GM12878 (cell line): ENCODE measurements around the gene DIDO1. TPM values are rescaled to one million over a fixed set of nuclear protein-coding genes. Genes with fewer than 3 reads are reported as not detected.

Experiments
- ATAC-seq: fragments of 200-7000 bp; cut with Tn5 transposase; 3 replicates; pipeline ENCODE4 v1.9.1; 2020; ENCODE audit warnings: mild to moderate bottlenecking, moderate library complexity
- BruUV-seq: library from RNA; stranded (reverse); fragments of 400-500 nt; replicated peaks from 2 replicates; lab custom pipeline; 2021; lab: Mats Ljungman, UMichigan
- CTCF ChIA-PET: fragments of 300-600 bp; sonication (Branson Sonifier 250); formaldehyde crosslinking; extraction: SDS; loops from one replicate; lab custom pipeline; 2021; ENCODE audit warnings: inconsistent platforms; lab: Yijun Ruan, JAX
- POLR2A ChIA-PET: fragments of 350-600 bp; formaldehyde crosslinking; extraction: SDS; loops from one replicate; lab custom pipeline; 2021; ENCODE audit warnings: inconsistent platforms; lab: Charles Lee
- RAD21 ChIA-PET: fragments of 300-600 bp; sonication (Branson Sonifier 250); formaldehyde crosslinking; loops from one replicate; lab custom pipeline; 2023; ENCODE audit warnings: antibody characterized with exemption; ENCODE audit not compliant: unreplicated experiment; lab: Charles Lee
- SMC1A ChIA-PET: fragments of 300-600 bp; sonication (Branson Sonifier 250); formaldehyde crosslinking; loops from one replicate; lab custom pipeline; 2023; ENCODE audit not compliant: unreplicated experiment, uncharacterized antibody; lab: Charles Lee
- DNase-seq: peaks from one replicate; pipeline ENCODE4 v3.0.0-alpha.2; 2011; ENCODE audit warnings: low read depth, low spot score
- FAIRE-seq: peaks from 3 replicates; lab custom pipeline; 2011; peaks lifted over from hg19 to GRCh38; lab: Jason Lieb, UNC
- H2AFZ ChIP-seq: 2 replicates; pipeline ENCODE4 v1.6.0; 2011; ENCODE audit warnings: low read depth, low read length, control low read depth; ENCODE audit not compliant: control insufficient read depth
- H3K27ac ChIP-seq: 2 replicates; pipeline ENCODE4 v1.5.1; 2011; ENCODE audit warnings: control low read depth; ENCODE audit not compliant: control insufficient read depth, insufficient read depth
- H3K27me3 ChIP-seq, 2 experiments: replicated peaks in 1 of 2; 2 replicates each; pipeline versions ENCODE4 v1.6.0 to v1.6.1; 2011; ENCODE audit warnings: low read length in 1 of 2; ENCODE audit not compliant: control insufficient read depth in 2 of 2, insufficient read depth in 2 of 2
- H3K36me3 ChIP-seq, 2 experiments: 2 replicates each; pipeline ENCODE4 v1.5.1; 2011; ENCODE audit warnings: low read length in 1 of 2; ENCODE audit not compliant: control insufficient read depth in 2 of 2, insufficient read depth in 2 of 2
- H3K4me1 ChIP-seq: 2 replicates; pipeline ENCODE4 v1.6.1; 2011; ENCODE audit warnings: mild to moderate bottlenecking, low read length, moderate library complexity, mixed read lengths; ENCODE audit not compliant: control insufficient read depth, insufficient read depth
- H3K4me2 ChIP-seq: 2 replicates; pipeline ENCODE4 v1.6.0; 2011; ENCODE audit warnings: control low read depth; ENCODE audit not compliant: control insufficient read depth, insufficient read depth
- H3K4me3 ChIP-seq: fragments of 200-600 bp; sonication (generic); 2 replicates; pipeline ENCODE4 v1.5.1; 2016
- H3K79me2 ChIP-seq: 2 replicates; pipeline ENCODE4 v1.6.0; 2011; ENCODE audit warnings: low read length; ENCODE audit not compliant: control insufficient read depth, insufficient read depth
- H3K9ac ChIP-seq: 2 replicates; pipeline ENCODE4 v1.8.0; 2011; ENCODE audit warnings: low read length, control low read depth, mixed read lengths; ENCODE audit not compliant: control insufficient read depth, insufficient read depth
- H3K9me3 ChIP-seq: replicated peaks from 3 replicates; pipeline ENCODE4 v1.5.1; 2011; ENCODE audit warnings: mild to moderate bottlenecking, low read length; ENCODE audit not compliant: control insufficient read depth, insufficient read depth
- H4K20me1 ChIP-seq: 2 replicates; pipeline ENCODE4 v1.6.0; 2011; ENCODE audit not compliant: control insufficient read depth, insufficient read depth
- ELK1 ChIP-seq: IDR thresholded peaks from 2 replicates; pipeline ENCODE4 v1.6.1; 2012; ENCODE audit warnings: low read depth, low read length, improper control_type of control experiment
- MEF2B ChIP-seq: fragments of 450-650 bp; IDR thresholded peaks from 2 replicates; pipeline ENCODE4 v1.6.1; 2018; ENCODE audit warnings: mild to moderate bottlenecking, moderate library complexity; ENCODE audit not compliant: partially characterized antibody, poor library complexity, severe bottlenecking
- MLLT1 ChIP-seq: fragments of 450-650 bp; IDR thresholded peaks from 2 replicates; pipeline ENCODE4 v1.6.1; 2016; ENCODE audit warnings: mild to moderate bottlenecking
- MTA2 ChIP-seq: fragments of 450-650 bp; IDR thresholded peaks from 2 replicates; pipeline ENCODE4 v1.6.1; 2016; ENCODE audit warnings: low read depth, mild to moderate bottlenecking, moderate library complexity
- STAT3 ChIP-seq: IDR thresholded peaks from 2 replicates; pipeline ENCODE4 v1.6.1; 2011; ENCODE audit warnings: low read depth, low read length, improper control_type of control experiment
- ZBED1 ChIP-seq: IDR thresholded peaks from 2 replicates; pipeline ENCODE4 v1.6.1; 2016; ENCODE audit warnings: borderline replicate concordance
- ZBTB11 ChIP-seq: fragments of 450-650 bp; formaldehyde crosslinking; IDR thresholded peaks from 2 replicates; pipeline ENCODE4 v1.5.0; 2022; ENCODE audit warnings: mild to moderate bottlenecking, missing genetic modification characterization
- ZNF592 ChIP-seq: fragments of 450-650 bp; IDR thresholded peaks from 2 replicates; pipeline ENCODE4 v1.6.1; 2017; ENCODE audit warnings: mild to moderate bottlenecking, moderate library complexity
- WGBS: methylation state at CpG from one replicate; pipeline ENCODE4 v1.1.6; 2016; ENCODE audit warnings: low lambda C conversion rate; ENCODE audit not compliant: insufficient replicate concordance, insufficient coverage; ENCODE audit errors: missing lambda C conversion rate; 5-methylcytosine and 5-hydroxymethylcytosine counted together
- in situ Hi-C: fragments of 300-500 bp; cut with MboI; formaldehyde crosslinking; loops from 9 replicates; pipeline ENCODE4 v1.14.3; 2018; ENCODE audit warnings: mixed read lengths
- intact Hi-C: fragments of 100-400 bp; cut with micrococcal nuclease; formaldehyde crosslinking; loops from one replicate; pipeline ENCODE4 v1.14.2; 2022; ENCODE audit not compliant: unreplicated experiment
- polyA plus RNA-seq, 11 experiments: library from polyadenylated mRNA; depleted of rRNA in 4 of 11; unstranded in 6 of 11; stranded (reverse) in 5 of 11; fragments of >200 nt; fragmentation: Nextera tagmentation in 4 of 11; fragmentation: Illumina TruSeq in 1 of 11; extraction: Ambion mirVana in 4 of 11; extraction: Trizol in 1 of 11; gene quantifications; 1 replicate in 1 of 11; 2 replicates in 10 of 11; pipeline versions ENCODE4 v1.2.1 to v1.2.3, GENCODE V29; 2011 to 2016; ENCODE audit warnings: inconsistent platforms in 2 of 11, missing spikeins in 2 of 11, low read depth in 1 of 11
- total RNA-seq, 4 experiments: library from RNA; depleted of rRNA in 3 of 4; stranded (reverse); fragments of >200 nt in 3 of 4; fragmentation: Illumina TruSeq in 1 of 4; extraction: Trizol in 1 of 4; gene quantifications; 2 replicates each; pipeline versions ENCODE4 v1.2.1 to v1.2.3, GENCODE V29; 2013 to 2021

Gene DIDO1
- total and polyA plus RNA-seq, 10 of the 15 experiments (the other 5 are each of a cell fraction or from before 2014, with no cell fraction given): 5.5 to 56.4 (median 38.4) TPM

- Histone ChIP-seq H2AFZ (no peak overlapping the region), H3K27ac (no peak overlapping the region), H3K27me3 (no peaks in the 10 kb centered on the region), H3K36me3 (no peaks in the 10 kb centered on the region; a peak in 1 of 4 replicates), H3K4me3 (no peak overlapping the region)
- CTCF ChIA-PET: no interaction called here
- ATAC-seq: no peak
- no TSS peak for BruUV-seq
- no peak for TF ChIP-seq ZBED1
- no peak for TF ChIP-seq MEF2B
- TF ChIP-seq MTA2: no peak
- no peak for TF ChIP-seq ZBTB11 (CRISPR knock-in tag)
- TF ChIP-seq STAT3: no peak
- no peak for TF ChIP-seq ZNF592
- TF ChIP-seq ELK1: no peak
- TF ChIP-seq MLLT1: no peak
- TF ChIP-seq, all 136 proteins: peak for 0
- ChIA-PET POLR2A (no interaction called here), RAD21 (no interaction called here), SMC1A (no interaction called here)
- no peak for FAIRE-seq
- Histone ChIP-seq H3K9ac (no peak overlapping the region), H3K4me1 (no peaks in the 10 kb centered on the region), H3K79me2 (no peaks in the 10 kb centered on the region), H3K4me2 (no peak overlapping the region), H4K20me1 (no peaks in the 10 kb centered on the region), H3K9me3 (no peaks in the 10 kb centered on the region)
- DNase-seq: no peak
- whole genome bisulfite sequencing: 89% methylated on average over 20 of the region's 20 CpGs
- intact Hi-C loops: no loop called here
- in situ Hi-C loops: no loop called here
Measured at GRCh38 chr20:62878244-62879038, 47.9 kb downstream of the DIDO1 start.
